HAP-1 (cell line): Measurements from ENCODE around the gene TBC1D21.
A peak's percentile ranks its signal among the peaks of the same experiment; 100 is the strongest.

ENCODE experiments used
- DNase-seq, 2 experiments: peaks; one replicate each; pipeline ENCODE4 v3.0.0-alpha.2; 2016 to 2020; ENCODE audit warnings: low spot score in 2 of 2
- H3K27me3 ChIP-seq: fragments of 250-450 bp; sonication (Bioruptor Pico); 2 replicates; pipeline ENCODE4 v1.5.1; 2020; ENCODE audit warnings: low read depth, mild to moderate bottlenecking, moderate library complexity
- H3K36me3 ChIP-seq: fragments of 250-450 bp; sonication (Bioruptor Pico); replicated peaks from 2 replicates; pipeline ENCODE4 v1.5.1; 2020; ENCODE audit warnings: mild to moderate bottlenecking
- H3K4me1 ChIP-seq: fragments of 250-450 bp; sonication (Bioruptor Pico); 2 replicates; pipeline ENCODE4 v1.5.1; 2020; ENCODE audit warnings: mild to moderate bottlenecking
- H3K4me3 ChIP-seq: fragments of 250-450 bp; sonication (Bioruptor Pico); 2 replicates; pipeline ENCODE4 v1.5.1; 2020; ENCODE audit warnings: mild to moderate bottlenecking, moderate library complexity
- H3K9me3 ChIP-seq: fragments of 250-450 bp; sonication (Bioruptor Pico); 2 replicates; pipeline ENCODE4 v1.5.1; 2020; ENCODE audit warnings: mild to moderate bottlenecking, moderate library complexity
- in situ Hi-C: fragments of 300-500 bp; cut with MboI; formaldehyde crosslinking; loops from 3 replicates; pipeline ENCODE4 v1.14.3; 2020; ENCODE audit warnings: low sequenced_read_pairs, inconsistent platforms, mixed read lengths

Gene TBC1D21

GRCh38 chr15:73867956-73868355 lies 5.4 kb upstream of the TBC1D21 start:
- in situ Hi-C loops: no loop called here
- Histone ChIP-seq H3K4me3 (no peak overlapping the region), H3K27me3 (peaks cover 81% of the 10 kb centered on the region), H3K9me3 (no peaks in the 10 kb centered on the region), H3K4me1 (no peaks in the 10 kb centered on the region), H3K36me3 (no peaks in the 10 kb centered on the region)
- DNase-seq: peak in 1 of 2 experiments; percentile 6

GRCh38 chr15:73869216-73869995 lies 4.0 kb upstream of the TBC1D21 start:
- H3K9me3 ChIP-seq: no peaks in the 10 kb centered on the region
- in situ Hi-C loops: no loop called here
- peak in 1 of 2 experiments; percentile 6 for DNase-seq
- no peak overlapping the region for H3K4me3 ChIP-seq
- H3K4me1 ChIP-seq: no peaks in the 10 kb centered on the region
- H3K27me3 ChIP-seq: peaks cover 75% of the 10 kb centered on the region
- H3K36me3 ChIP-seq: no peaks in the 10 kb centered on the region

- in situ Hi-C loops: no loop called here
- Histone ChIP-seq H3K36me3 (no peaks in the 10 kb centered on the region), H3K27me3 (peaks cover 64% of the 10 kb centered on the region), H3K9me3 (no peaks in the 10 kb centered on the region), H3K4me3 (no peak overlapping the region), H3K4me1 (no peaks in the 10 kb centered on the region)
- DNase-seq: peak in 1 of 2 experiments; percentile 6
Measured at GRCh38 chr15:73870700-73871408, 2.5 kb upstream of the TBC1D21 start.

- Histone ChIP-seq H3K36me3 (no peaks in the 10 kb centered on the region), H3K9me3 (no peaks in the 10 kb centered on the region), H3K27me3 (peaks cover 52% of the 10 kb centered on the region), H3K4me3 (no peak overlapping the region), H3K4me1 (peaks cover 3% of the 10 kb centered on the region; the same call in 1 of the 2 replicates)
- peak in 1 of 2 experiments; percentile 3 for DNase-seq
- in situ Hi-C loops: no loop called here
Measured at GRCh38 chr15:73872346-73872745, 1.0 kb upstream of the TBC1D21 start.

- H3K27me3 ChIP-seq: peaks cover 47% of the 10 kb centered on the region
- peaks cover 3% of the 10 kb centered on the region; the same call in 1 of the 2 replicates for H3K4me1 ChIP-seq
- in situ Hi-C loops: no loop called here
- DNase-seq: peak; percentile 61 to 74
- H3K36me3 ChIP-seq: no peaks in the 10 kb centered on the region
- H3K9me3 ChIP-seq: no peaks in the 10 kb centered on the region
- H3K4me3 ChIP-seq: no peak overlapping the region
Measured at GRCh38 chr15:73873889-73874511, 636 bp downstream of the TBC1D21 start.

GRCh38 chr15:73879426-73879825 lies 6.1 kb downstream of the TBC1D21 start:
- Histone ChIP-seq H3K36me3 (no peaks in the 10 kb centered on the region), H3K4me3 (no peak overlapping the region)
- in situ Hi-C loops: no loop called here

GRCh38 chr15:73881579-73882320 lies 8.4 kb downstream of the TBC1D21 start:
- no peaks in the 10 kb centered on the region for H3K36me3 ChIP-seq
- H3K4me3 ChIP-seq: no peak overlapping the region
- H3K27me3 ChIP-seq: peaks cover 15% of the 10 kb centered on the region
- H3K9me3 ChIP-seq: no peaks in the 10 kb centered on the region
- in situ Hi-C loops: no loop called here
- DNase-seq: no peak
- no peaks in the 10 kb centered on the region for H3K4me1 ChIP-seq

More at GRCh38 chr15:73879426-73879825, 6.1 kb downstream of the TBC1D21 start:
- peaks cover 15% of the 10 kb centered on the region for H3K27me3 ChIP-seq
- H3K4me1 ChIP-seq: peaks cover 3% of the 10 kb centered on the region; the same call in 1 of the 2 replicates
- H3K9me3 ChIP-seq: no peaks in the 10 kb centered on the region
- no peak for DNase-seq

GRCh38 chr15:73882761-73883419 lies 9.5 kb downstream of the TBC1D21 start:
- peaks cover 15% of the 10 kb centered on the region for H3K27me3 ChIP-seq
- in situ Hi-C loops: no loop called here
- no peaks in the 10 kb centered on the region for H3K4me1 ChIP-seq

GRCh38 chr15:73884159-73884558 lies 10.8 kb downstream of the TBC1D21 start:
- no peak overlapping the region for H3K4me3 ChIP-seq
- no peaks in the 10 kb centered on the region for H3K9me3 ChIP-seq
- no peaks in the 10 kb centered on the region for H3K4me1 ChIP-seq
- no peaks in the 10 kb centered on the region for H3K36me3 ChIP-seq
- peaks cover 20% of the 10 kb centered on the region for H3K27me3 ChIP-seq
- in situ Hi-C loops: no loop called here
- no peak for DNase-seq

More at GRCh38 chr15:73882761-73883419, 9.5 kb downstream of the TBC1D21 start:
- no peak for DNase-seq
- Histone ChIP-seq H3K9me3 (no peaks in the 10 kb centered on the region), H3K4me3 (no peak overlapping the region), H3K36me3 (no peaks in the 10 kb centered on the region)

GRCh38 chr15:73885954-73886700 lies 12.8 kb downstream of the TBC1D21 start:
- no peaks in the 10 kb centered on the region for H3K9me3 ChIP-seq
- H3K4me1 ChIP-seq: no peaks in the 10 kb centered on the region
- peaks cover 34% of the 10 kb centered on the region for H3K27me3 ChIP-seq
- H3K36me3 ChIP-seq: no peaks in the 10 kb centered on the region
- H3K4me3 ChIP-seq: no peak overlapping the region
- in situ Hi-C loops: no loop called here
- DNase-seq: no peak

GRCh38 chr15:73886717-73887345 lies 13.5 kb downstream of the TBC1D21 start:
- in situ Hi-C loops: no loop called here
- H3K27me3 ChIP-seq: peaks cover 32% of the 10 kb centered on the region
- H3K9me3 ChIP-seq: no peaks in the 10 kb centered on the region; the same call in 1 of the 2 replicates
- DNase-seq: no peak
- H3K4me3 ChIP-seq: no peak overlapping the region
- H3K4me1 ChIP-seq: no peaks in the 10 kb centered on the region
- H3K36me3 ChIP-seq: no peaks in the 10 kb centered on the region

- H3K9me3 ChIP-seq: peaks cover 3% of the 10 kb centered on the region
- H3K36me3 ChIP-seq: no peaks in the 10 kb centered on the region
- no peak for DNase-seq
- H3K4me1 ChIP-seq: no peaks in the 10 kb centered on the region
- in situ Hi-C loops: no loop called here
- no peak overlapping the region for H3K4me3 ChIP-seq
- peaks cover 32% of the 10 kb centered on the region for H3K27me3 ChIP-seq
Measured at GRCh38 chr15:73887481-73887880, 14.1 kb downstream of the TBC1D21 start.
